Measurements from ENCODE around the gene FGFBP1.

DNA sequence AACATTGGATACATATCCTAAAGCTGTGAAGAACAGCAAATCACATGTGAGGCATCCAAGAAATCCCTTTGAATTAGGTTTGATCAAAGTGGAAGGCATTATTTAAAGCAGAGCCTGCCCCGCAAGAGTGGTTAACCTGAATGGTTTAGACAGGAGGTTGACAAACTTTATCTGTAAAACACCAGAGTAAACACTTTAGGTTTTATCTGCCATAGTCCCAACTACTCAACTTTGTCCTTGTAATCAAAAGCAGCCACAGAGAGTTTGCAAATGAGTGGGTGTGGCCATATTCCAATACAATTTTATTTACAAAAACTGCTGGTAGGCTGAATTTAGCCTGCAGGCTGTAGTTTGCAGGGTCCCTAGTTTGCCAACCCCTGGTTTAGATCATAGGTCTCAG is 49.7 kb upstream of the FGFBP1 start:
- TF ChIP-seq GATA2 (IDR thresholded peaks at IDR 0.05; ENCODE audit: low read depth, low read length) (no peak), GATA3 (IDR thresholded peaks at IDR 0.05; ENCODE audit: low read depth, low read length) (no peak)
